ENCODE results near the gene SPRY4. TPM values are rescaled to one million over a fixed set of nuclear protein-coding genes. Genes with fewer than 3 reads are reported as not detected.

SPRY4 gene
- total and polyA plus RNA-seq, 2 of the 13 experiments (the other 11 are each of a cell fraction or from before 2014, with no cell fraction given), result 8.9 to 17.8 TPM

DNA sequence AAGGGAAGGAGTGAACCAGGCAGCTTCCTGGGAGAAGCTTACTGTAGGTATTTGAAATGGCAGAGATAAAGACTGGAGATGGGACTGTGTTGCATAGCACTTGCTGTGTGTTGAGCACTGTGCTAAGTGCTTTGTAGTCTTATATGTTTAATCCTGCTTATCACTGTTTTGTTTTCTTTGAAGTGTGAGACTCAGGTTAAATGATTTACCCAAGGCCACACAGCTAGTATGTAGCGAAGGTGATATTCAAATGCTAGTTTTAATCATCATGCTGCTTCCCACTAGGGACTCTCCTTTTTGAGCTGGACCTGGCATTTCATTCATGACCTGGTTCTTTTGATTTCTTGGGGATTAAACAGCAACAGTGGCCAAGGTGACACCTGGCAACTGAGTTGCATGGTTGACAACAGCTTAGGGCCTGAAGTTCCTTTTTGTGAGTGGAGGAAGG, 35.3 kb upstream of the SPRY4 start (continued):
- no peak for TF ChIP-seq ATF7-NPFF (CRISPR knock-in tag; IDR thresholded peaks at IDR 0.05; ENCODE audit: low read depth)
- peak; percentile 50; the same call in 1 of the 2 replicates for TF ChIP-seq RXRB (CRISPR knock-in tag; IDR thresholded peaks at IDR 0.05; ENCODE audit: borderline replicate concordance)
- no peak for TF ChIP-seq ZNF124 (CRISPR knock-in tag; IDR thresholded peaks at IDR 0.05)
- TF ChIP-seq CENPT (CRISPR knock-in tag; IDR thresholded peaks at IDR 0.05; ENCODE audit: low read depth), result no peak
- no peak for TF ChIP-seq FLYWCH1 (CRISPR knock-in tag; IDR thresholded peaks at IDR 0.05)
- TF ChIP-seq, protein P1, sequence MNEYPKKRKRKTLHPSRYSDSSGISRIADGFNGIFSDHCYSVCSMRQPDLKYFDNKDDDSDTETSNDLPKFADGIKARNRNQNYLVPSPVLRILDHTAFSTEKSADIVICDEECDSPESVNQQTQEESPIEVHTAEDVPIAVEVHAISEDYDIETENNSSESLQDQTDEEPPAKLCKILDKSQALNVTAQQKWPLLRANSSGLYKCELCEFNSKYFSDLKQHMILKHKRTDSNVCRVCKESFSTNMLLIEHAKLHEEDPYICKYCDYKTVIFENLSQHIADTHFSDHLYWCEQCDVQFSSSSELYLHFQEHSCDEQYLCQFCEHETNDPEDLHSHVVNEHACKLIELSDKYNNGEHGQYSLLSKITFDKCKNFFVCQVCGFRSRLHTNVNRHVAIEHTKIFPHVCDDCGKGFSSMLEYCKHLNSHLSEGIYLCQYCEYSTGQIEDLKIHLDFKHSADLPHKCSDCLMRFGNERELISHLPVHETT (CRISPR knock-in tag; conservative IDR thresholded peaks at IDR 0.05), result no peak
- peak; percentile 21; the same call in 1 of the 2 replicates for TF ChIP-seq KAT8 (CRISPR knock-in tag; IDR thresholded peaks at IDR 0.05)
- TF ChIP-seq HNF4G (IDR thresholded peaks at IDR 0.05; ENCODE audit: borderline replicate concordance, low read depth, low read length), result no peak
- 0 out of 2 replicates have a peak, but pooled peaks have one; percentile 2 for TF ChIP-seq HNF4G (CRISPR knock-in tag; IDR thresholded peaks at IDR 0.05; ENCODE audit: borderline replicate concordance, low read depth)
- peak; percentile 71 for TF ChIP-seq MED1 (CRISPR knock-in tag; IDR thresholded peaks at IDR 0.05)
- no peak for TF ChIP-seq ZBTB38 (CRISPR knock-in tag; IDR thresholded peaks at IDR 0.05)
- peak; percentile 38; the same call in 1 of the 2 replicates for TF ChIP-seq SOX13 (IDR thresholded peaks at IDR 0.05)
- peak in 1 of 2 experiments; percentile 74; a peak in 2 of 4 replicates for TF ChIP-seq SOX13 (CRISPR knock-in tag; conservative IDR thresholded peaks at IDR 0.05 in 1 of 2, IDR thresholded peaks at IDR 0.05 in 1 of 2)
- no peak for TF ChIP-seq ZNF354B (CRISPR knock-in tag; IDR thresholded peaks at IDR 0.05)
- peak; percentile 50; the same call in 1 of the 2 replicates for TF ChIP-seq ZKSCAN8 (CRISPR knock-in tag; IDR thresholded peaks at IDR 0.05; ENCODE audit: borderline replicate concordance)
- TF ChIP-seq, protein P2, sequence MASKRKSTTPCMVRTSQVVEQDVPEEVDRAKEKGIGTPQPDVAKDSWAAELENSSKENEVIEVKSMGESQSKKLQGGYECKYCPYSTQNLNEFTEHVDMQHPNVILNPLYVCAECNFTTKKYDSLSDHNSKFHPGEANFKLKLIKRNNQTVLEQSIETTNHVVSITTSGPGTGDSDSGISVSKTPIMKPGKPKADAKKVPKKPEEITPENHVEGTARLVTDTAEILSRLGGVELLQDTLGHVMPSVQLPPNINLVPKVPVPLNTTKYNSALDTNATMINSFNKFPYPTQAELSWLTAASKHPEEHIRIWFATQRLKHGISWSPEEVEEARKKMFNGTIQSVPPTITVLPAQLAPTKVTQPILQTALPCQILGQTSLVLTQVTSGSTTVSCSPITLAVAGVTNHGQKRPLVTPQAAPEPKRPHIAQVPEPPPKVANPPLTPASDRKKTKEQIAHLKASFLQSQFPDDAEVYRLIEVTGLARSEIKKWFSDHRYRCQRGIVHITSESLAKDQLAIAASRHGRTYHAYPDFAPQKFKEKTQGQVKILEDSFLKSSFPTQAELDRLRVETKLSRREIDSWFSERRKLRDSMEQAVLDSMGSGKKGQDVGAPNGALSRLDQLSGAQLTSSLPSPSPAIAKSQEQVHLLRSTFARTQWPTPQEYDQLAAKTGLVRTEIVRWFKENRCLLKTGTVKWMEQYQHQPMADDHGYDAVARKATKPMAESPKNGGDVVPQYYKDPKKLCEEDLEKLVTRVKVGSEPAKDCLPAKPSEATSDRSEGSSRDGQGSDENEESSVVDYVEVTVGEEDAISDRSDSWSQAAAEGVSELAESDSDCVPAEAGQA (IDR thresholded peaks at IDR 0.05; ENCODE audit: low read depth), result no peak
- TF ChIP-seq, protein P2 (CRISPR knock-in tag; IDR thresholded peaks at IDR 0.05; ENCODE audit: borderline replicate concordance), result no peak
- no peak for TF ChIP-seq NR2F6 (IDR thresholded peaks at IDR 0.05)
- TF ChIP-seq NR2F6 (CRISPR knock-in tag; IDR thresholded peaks at IDR 0.05), result peak; percentile 54
- TF ChIP-seq, protein P3, sequence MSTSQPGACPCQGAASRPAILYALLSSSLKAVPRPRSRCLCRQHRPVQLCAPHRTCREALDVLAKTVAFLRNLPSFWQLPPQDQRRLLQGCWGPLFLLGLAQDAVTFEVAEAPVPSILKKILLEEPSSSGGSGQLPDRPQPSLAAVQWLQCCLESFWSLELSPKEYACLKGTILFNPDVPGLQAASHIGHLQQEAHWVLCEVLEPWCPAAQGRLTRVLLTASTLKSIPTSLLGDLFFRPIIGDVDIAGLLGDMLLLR (CRISPR knock-in tag; IDR thresholded peaks at IDR 0.05), result no peak
- no peak for TF ChIP-seq HOXD1 (CRISPR knock-in tag; IDR thresholded peaks at IDR 0.05)
- TF ChIP-seq, protein P4, sequence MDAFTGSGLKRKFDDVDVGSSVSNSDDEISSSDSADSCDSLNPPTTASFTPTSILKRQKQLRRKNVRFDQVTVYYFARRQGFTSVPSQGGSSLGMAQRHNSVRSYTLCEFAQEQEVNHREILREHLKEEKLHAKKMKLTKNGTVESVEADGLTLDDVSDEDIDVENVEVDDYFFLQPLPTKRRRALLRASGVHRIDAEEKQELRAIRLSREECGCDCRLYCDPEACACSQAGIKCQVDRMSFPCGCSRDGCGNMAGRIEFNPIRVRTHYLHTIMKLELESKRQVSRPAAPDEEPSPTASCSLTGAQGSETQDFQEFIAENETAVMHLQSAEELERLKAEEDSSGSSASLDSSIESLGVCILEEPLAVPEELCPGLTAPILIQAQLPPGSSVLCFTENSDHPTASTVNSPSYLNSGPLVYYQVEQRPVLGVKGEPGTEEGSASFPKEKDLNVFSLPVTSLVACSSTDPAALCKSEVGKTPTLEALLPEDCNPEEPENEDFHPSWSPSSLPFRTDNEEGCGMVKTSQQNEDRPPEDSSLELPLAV (CRISPR knock-in tag; conservative IDR thresholded peaks at IDR 0.05; ENCODE audit: low read depth), result no peak

Measured in HepG2 (cell line).